Stimulated activated CD8-positive, alpha-beta memory T cell treated with anti-CD3 and anti-CD28 coated beads, Interleukin-15, amount 100 ng/mL, for 1 hour (primary cell): ENCODE measurements around the gene FAM117A.
"Not testable (repeated sequence)": the region's sequence is repeated elsewhere in the genome, so short reads cannot be mapped to it uniquely, and the experiment has no call there.

Source experiments
- DNase-seq: peaks from one replicate; pipeline ENCODE4 v3.0.0-alpha.2; 2020; ENCODE audit warnings: low read depth

FAM117A gene

GRCh38 chr17:49762151-49762941 is 1.6 kb downstream of the FAM117A start:
- no peak for DNase-seq

- DNase-seq, result no peak
Observed at GRCh38 chr17:49760932-49761558, 2.9 kb downstream of the FAM117A start.

GRCh38 chr17:49760296-49760695 is 3.6 kb downstream of the FAM117A start:
- DNase-seq, result no peak

GRCh38 chr17:49759203-49759602 is 4.7 kb downstream of the FAM117A start:
- no peak for DNase-seq

GRCh38 chr17:49758464-49759010 is 5.4 kb downstream of the FAM117A start:
- DNase-seq, result not testable (repeated sequence)

GRCh38 chr17:49757151-49757777 is 6.7 kb downstream of the FAM117A start:
- DNase-seq, result no peak

- DNase-seq, result no peak
Observed at GRCh38 chr17:49756323-49757150, 7.4 kb downstream of the FAM117A start.

GRCh38 chr17:49755663-49756283 is 8.2 kb downstream of the FAM117A start:
- DNase-seq, result no peak

- DNase-seq, result no peak
Observed at GRCh38 chr17:49753959-49754391, 10.0 kb downstream of the FAM117A start.

- DNase-seq, result no peak
Observed at GRCh38 chr17:49752508-49752907, 11.4 kb downstream of the FAM117A start.

- no peak for DNase-seq
Observed at GRCh38 chr17:49749730-49750129, 14.2 kb downstream of the FAM117A start.

- no peak for DNase-seq
Observed at GRCh38 chr17:49748791-49749190, 15.1 kb downstream of the FAM117A start.

- DNase-seq, result no peak
Observed at GRCh38 chr17:49748223-49748622, 15.7 kb downstream of the FAM117A start.

- no peak for DNase-seq
Observed at GRCh38 chr17:49747632-49748031, 16.3 kb downstream of the FAM117A start.

GRCh38 chr17:49746791-49747490 is 17.0 kb downstream of the FAM117A start:
- DNase-seq, result no peak

- no peak for DNase-seq
Observed at GRCh38 chr17:49745175-49746139, 18.5 kb downstream of the FAM117A start.

- DNase-seq, result no peak
Observed at GRCh38 chr17:49742166-49742638, 21.7 kb downstream of the FAM117A start.

- no peak for DNase-seq
Observed at GRCh38 chr17:49741692-49742076, 22.2 kb downstream of the FAM117A start.

GRCh38 chr17:49741009-49741691 is 22.8 kb downstream of the FAM117A start:
- no peak for DNase-seq
